Measurements from ENCODE around the gene FAM219A.
"Not testable (repeated sequence)": the region's sequence is repeated elsewhere in the genome, so short reads cannot be mapped to it uniquely, and the experiment has no call there.

Gene FAM219A

DNA sequence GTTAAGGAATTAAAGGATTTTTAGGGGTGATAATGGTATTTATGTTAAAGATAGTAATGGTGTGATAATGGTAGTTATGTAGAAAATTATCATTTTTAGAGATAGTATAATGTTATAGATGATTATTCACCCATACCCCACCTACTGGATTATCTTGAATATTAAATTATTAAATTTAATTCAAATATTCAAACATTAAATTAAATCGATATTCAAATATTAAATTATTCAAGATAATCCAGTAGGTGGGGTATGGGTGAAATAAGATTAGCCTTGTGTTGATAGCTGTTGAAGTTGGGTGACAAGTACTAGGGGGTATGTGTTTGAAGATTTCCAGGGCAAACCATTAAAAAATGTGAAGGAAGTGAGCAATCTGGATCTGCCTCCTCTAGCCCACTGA, 15.6 kb downstream of the FAM219A start:
- no peak for DNase-seq

DNA sequence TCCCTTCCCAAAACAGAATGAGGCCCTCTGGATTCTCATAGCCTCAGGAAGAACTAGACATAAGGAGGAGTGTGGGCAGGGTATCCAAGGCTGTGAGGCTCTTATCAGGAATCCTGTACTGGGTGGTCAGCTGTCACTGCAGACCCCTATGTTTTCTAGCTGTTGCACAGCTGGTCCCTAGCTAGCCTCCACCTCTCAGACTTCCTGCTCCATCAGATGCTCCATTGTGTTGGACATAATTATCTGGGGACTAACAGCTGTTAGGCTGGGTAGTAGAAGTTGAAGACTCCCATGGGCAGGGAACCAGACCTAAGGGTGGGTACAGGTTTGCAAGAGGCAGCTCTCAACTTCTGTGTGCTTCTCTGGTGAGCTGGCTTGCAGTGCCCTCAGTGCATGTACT, 18.4 kb downstream of the FAM219A start:
- DNase-seq, result no peak

DNA sequence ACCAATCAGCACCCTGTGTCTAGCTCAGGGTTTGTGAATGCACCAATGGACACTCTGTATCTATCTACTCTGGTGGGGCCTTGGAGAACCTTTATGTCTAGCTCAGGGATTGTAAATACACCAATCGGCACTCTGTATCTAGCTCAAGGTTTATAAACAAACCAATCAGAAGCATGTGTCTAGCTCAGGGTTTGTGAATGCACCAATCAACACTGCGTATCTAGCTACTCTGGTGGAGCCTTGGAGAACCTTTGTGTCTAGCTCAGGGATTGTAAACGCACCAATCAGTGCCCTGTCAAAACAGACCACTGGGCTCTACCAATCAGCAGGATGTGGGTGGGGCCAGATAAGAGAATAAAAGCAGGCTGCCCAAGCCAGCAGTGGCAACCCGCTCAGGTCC, 19.9 kb downstream of the FAM219A start:
- DNase-seq, result not testable (repeated sequence)

DNA sequence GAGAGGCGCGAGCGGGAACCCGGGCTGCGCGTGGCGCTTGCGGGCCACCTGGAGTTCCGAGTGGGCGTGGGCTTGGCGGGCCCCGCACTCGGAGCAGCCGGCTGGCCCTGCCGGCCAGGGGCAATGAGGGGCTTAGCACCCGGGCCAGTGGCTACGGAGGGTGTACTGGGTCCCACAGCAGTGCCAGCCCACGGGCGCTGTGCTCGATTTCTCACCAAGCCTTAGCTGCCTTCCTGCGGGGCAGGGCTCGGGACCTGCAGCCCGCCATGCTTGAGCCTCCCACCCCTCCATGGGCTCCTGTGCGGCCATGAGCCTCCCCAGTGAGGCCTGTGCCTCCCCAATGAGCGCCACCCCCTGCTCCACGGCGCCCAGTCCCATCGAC, 20.5 kb downstream of the FAM219A start:
- not testable (repeated sequence) for DNase-seq

DNA sequence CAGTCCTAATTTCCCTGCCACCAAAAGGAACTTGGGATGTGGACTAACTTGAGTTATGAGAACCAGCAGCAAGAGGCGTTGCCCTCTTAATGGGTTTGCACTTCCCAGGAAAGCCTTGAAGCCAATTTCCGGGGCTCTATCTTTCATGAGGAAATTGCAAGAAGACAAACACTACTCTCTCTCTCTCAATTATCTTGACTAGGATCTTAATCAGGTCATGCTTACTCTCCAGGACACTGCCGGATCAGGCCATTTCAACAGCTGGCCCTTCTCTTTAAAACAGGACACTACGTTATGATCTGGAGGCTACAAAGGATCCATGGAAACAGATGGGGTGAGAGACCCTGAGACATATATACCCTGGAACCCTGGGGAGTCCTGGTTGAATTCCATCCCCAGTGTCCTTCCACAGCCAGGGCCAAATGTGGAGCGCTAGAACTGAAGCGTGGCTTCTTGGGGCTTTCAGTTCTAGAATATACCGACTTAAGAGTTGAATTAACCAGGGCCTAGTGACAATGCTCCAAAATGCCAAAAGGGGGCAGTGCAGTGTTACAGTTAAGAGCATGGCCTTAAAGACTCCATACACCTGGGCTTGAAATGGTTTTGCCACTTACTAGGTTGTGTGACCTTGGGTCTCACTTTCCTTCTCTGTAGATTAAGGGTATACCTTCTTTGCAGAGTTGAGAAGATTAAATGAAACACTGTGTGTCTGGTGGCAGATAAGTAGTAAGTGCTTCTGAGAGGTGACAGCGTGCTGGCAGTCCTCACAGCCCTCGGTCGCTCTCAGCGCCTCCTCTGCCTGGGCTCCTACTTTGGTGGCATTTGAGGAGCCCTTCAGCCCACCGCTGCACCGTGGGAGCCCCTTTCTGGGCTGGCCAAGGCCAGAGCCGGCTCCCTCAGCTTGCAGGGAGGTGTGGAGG, 21.1 kb downstream of the FAM219A start:
- DNase-seq, result peak; percentile 77

DNA sequence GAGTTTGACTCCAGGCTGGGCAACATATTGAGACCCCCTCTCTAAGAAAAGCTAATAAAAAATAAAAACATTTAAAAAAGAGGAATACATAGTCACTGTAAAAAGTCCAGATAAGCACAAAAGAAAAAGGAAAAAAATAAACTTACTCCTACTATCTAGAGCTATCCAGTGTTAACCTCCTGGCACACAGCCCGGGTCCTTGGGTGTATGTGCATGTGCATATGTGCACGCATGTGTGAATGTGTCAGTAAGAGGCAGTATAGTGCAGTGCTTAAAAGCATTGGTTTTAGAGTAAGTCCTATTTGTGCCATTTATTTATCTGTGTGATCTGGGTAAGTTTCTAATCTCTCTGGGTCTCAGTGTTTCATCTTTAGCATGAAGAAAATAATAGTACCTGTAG, 26.7 kb downstream of the FAM219A start:
- no peak for DNase-seq

DNA sequence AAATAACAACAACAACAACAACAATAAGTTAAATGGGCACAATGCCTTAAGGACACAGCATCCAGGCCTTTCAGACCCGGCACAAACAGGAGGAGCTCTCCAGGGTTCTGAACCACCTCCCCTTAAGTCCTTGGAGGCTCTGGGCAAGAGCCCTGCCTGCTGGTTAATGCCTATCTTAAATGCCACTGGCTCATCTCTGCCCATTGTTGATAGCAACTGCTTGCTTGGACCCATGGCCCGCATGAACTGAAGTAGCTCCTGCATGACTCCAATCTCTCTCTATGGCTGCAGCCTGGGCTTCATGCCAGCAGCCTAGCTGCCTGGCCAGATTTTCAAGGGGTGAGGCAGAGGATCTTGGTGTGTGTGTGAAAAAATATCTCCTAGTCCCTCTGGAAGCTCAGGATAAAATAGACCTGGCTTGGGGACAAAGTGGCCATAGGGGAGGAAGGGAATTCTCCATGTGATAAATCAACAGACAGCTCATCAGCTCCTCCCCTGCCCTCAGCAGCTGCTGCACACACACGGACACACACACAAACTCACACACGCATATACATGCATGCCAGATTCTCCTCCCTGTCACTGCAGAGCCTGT, 27.4 kb downstream of the FAM219A start:
- DNase-seq, result peak; percentile 17

DNA sequence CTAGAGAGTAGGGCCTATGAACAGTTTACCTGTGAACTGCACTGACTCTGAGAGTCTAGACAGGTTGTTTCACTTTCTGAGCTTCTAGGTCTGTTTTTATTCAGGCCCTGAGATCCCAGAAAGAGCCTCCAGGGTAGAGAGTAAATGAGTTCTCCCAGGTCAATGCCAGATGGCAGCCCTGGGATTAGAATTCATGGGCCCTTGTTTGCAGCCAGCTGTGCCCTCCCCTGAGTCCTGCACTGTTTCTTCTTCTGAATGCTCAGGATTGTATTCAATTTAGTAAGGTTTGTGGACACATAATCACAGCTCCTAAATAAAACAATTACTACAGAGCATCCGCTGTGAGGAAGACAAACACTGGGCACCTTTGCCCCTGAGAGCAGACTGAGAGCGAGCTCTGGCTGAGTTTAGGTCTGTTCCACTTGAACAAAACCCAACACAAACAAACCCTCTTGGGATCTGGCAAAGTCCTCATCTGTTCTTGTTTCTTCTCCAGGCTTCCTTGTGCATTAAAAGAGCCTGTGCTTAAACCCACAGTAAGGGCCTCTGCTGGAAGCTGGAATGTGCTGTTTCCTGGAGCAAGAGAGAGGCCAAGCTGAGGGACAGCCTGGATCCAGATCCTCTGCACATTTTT, 29.9 kb downstream of the FAM219A start:
- DNase-seq, result no peak

DNA sequence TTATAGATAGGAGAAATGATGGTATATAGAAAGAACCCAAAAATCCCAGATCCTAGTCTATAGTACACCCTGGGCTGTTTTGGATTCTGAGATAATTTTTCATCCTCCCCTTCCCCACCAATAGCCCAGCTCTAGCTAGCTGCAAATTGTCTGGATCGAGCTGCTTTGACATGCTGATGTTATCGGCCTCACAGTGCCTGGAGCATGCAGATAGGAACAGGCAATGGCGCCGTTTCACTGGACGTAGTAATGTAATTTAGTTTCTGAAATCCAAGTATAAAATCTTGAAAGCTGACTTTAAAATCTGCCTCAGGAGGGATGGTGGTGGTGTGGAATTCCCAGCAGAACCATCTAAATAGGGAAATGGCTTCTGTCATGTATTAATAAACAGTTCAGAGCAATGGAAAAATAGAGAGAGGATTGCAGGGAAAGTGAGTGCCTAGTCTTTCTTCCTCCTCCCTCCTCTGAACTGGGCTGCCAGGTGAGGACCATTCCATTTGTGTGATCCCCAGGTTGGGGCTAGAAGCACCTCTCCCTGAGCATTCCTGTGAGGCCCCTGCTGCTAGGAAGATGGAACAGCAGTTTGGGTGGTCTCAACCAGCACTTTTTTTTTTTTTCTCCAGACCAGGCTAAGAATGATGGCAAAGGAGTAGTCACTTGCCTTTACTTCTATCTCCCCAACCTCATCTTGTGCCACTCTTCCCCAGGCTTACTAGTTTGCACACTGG, 31.9 kb downstream of the FAM219A start:
- no peak for DNase-seq

DNA sequence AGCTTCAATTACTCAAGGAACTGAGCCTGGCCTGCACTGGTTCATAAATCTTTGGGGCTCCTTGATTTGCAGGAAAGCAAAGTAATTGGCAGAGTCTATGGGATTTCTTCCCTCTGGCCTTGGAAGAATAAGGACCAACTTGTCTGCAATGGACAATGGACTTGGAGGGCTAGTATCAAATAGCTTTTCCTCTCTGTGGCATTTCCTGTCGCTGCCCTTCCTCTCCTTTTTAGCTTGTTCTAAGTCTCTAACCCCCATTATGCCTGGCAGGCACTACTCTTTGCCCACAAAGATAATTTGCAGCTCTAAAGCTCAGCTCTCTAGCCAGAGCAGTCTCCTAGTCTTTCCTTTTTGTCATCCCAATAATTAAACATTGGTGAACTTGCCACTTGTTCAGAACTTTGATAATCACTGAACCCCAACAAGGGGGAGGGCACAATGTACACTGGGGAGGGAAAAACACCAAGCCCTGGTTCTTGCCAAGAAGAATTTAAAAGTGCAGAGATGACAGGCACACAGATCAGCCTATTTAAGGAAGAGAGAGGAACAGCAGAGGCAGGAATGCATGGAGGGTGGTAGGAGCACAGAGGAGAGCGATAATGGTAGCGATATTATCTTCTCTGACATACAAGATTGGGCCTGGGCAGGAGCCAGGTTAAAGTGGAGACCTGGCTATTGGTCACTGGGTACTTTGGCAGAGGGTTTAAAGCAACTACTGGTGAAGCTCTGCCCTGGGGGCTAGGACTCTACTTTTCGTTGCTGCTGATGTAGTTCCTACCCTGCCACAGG, 38.5 kb downstream of the FAM219A start:
- no peak for DNase-seq

DNA sequence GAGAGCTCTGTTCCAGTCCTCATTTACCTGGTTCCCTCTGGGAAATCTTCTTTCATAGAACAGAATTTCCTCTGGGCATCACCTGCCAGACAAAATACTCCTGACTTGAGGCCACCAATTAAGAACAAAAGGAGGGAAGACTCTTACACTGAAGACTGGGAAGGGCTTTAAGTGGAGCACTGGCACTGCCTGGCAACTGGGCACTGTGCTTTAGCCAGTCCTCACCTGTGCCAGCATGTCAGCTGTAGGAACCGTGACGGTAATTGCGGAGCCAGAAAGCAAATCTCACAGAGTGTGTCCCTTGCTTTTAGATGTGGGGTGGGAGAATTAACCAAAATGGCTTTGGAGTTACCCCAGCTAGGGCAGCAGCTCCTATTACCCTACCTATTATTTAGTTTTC, 40.6 kb downstream of the FAM219A start:
- no peak for DNase-seq

DNA sequence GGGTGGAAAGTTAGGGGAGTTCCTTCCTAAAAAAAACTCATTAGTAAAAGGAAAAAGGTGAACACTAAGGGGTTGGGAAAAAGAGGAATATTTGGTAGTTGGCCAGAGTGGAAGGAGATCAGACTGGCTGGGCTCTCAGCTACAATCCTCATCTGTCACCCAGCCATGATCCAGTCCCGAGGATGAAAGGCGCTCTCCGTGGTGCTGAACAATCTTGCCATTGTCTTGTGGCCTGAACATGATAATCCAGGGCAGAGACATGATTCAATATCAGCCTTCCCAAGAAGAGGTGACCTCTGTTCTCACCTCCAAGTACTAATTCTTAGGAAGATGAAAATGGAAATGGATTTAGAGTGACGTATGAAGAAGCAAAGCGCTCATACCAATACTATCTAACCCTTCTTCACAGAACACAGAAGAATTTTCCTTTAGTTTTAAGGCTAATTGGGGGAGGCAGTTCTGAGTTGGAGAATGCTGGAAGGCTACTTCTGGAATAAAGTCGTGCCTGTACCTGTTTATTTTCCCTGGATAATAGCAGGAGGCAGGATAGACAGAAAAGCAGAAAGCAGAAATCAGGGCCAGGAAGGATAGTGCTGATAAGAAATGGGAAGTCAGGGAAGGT, 45.0 kb downstream of the FAM219A start:
- peak; percentile 34 for DNase-seq

DNA sequence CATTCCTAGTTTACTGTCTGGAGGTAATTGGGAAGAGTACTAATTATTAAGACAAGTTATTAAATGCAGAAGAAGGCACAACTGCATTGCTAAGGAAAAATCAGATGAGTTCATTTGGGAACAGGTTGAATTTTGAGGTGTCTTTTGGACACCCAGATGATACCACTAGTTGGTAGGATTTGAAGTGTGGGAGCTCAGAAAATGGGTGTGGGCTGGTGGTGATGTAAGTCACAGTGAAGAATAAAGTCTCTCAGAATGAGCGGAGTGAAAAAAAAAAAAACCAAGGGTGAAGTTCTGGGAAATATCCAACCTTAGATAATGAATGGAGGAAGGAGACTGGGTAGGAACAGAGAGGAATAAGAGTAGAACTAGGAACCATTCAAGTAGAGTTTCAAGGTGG, 46.0 kb downstream of the FAM219A start:
- no peak for DNase-seq

DNA sequence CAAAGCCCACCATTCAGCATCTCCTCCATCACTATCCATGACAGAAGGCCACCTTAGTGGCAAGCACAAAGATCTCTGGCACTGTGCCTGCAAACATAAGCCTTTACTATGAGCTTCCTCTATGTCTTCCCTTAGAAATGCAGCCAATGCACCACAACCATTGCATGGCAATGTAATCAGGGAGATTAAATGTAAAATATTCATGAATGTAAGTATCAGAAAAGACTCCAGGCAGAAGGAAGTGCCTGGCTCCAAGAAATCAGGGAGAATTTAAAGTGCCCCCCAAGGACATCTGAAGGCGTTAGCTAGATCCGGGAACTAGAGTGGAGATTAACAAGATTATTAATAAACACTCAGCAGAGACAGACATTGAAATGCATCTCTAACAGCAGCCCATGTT, 49.2 kb downstream of the FAM219A start:
- DNase-seq, result no peak

DNA sequence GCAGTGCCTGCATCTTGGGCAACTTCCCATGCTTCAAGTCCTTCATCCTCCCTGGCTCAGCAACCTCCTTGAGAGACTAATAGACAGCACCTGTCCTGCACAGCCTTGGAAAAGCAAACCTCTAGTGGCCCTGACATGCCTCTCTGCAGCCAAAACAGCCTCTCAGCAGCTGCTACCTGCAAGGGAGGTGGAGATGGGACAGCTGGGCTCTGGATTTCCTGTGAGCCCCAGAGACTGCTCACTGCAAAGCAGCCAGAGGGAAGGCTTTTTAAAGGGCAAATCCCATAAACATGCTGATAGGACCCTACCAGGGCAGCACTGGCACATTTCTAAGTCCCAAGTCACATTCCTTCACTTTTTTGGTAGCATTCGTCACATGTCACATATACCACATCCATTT, 50.2 kb downstream of the FAM219A start:
- no peak for DNase-seq

DNA sequence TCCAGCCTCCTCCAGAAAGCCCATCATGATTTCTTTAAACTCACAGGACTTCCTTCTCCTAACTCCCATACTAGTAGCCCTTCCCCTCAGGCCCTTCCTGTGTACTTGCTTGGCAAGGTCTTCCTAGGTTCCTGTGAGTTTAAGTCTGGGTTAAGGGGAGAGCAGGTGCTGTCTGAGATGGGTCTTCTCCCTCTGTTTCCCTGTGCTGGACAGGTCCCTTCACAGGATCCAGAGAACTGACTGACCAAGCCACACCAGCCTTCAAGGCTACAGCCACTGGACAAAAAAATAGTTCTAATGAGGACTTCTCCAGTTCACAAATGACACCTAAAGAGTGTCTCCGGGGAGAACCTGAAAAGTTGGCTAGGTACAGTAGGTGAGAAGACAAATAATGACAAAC, 52.2 kb downstream of the FAM219A start:
- no peak for DNase-seq

DNA sequence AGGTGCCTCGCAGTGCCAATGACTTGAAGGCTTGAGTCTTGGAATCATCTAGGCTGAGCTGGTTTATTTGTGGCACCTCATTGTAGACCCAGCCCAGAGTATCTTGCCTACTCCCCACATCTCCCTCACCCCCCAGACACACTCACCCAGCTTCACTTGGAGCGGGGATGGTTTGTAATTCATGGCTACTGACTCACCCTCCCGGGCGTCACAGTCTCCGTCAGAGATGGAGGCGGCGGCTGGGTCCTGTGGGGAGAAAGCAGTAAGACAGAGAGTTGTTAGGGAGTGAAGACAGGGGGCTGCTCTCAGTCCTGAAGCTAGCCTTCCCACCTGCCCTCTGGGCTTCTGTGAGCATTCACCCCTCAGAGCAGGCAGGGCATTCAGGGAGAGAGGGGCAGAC, 52.7 kb downstream of the FAM219A start:
- DNase-seq, result no peak

DNA sequence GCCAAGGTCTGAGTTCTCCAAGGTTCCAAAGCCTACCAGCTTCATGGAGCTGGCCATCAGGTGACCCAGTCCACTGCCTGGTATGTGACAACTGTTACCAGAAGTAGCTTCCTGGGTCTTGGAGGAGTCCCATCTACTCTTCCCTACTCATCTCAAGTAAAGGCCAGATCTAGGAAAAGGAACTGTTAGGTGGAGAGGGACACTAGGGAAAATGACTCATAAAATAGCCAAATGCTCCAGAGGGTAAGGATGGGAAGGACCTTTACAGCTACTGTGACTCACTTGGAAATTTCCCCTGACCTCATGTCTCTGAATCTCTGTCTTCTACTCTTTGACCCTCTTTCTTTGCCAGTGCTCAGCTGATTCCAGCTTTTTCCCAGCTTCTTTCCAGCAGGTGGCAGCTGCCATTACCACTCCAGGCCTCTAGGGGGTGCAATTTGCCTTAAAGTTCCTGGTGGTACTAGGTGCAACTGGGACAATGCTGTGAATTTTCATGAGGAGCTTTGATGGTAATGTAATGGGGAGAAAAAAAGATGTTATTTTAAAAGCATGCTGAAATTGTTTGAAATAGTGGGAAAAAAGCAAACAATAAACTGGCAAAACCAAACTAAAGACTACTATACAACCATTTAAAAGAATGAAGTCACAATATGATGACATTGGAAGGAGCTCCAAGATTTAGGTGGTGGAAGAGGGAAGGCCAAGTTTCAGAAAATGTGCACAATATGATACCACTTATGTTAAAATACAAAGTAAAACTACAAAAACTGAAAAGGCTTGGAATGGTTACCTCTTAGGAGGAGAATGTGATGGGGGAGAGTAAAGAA, 54.6 kb downstream of the FAM219A start:
- peak; percentile 75 for DNase-seq

DNA sequence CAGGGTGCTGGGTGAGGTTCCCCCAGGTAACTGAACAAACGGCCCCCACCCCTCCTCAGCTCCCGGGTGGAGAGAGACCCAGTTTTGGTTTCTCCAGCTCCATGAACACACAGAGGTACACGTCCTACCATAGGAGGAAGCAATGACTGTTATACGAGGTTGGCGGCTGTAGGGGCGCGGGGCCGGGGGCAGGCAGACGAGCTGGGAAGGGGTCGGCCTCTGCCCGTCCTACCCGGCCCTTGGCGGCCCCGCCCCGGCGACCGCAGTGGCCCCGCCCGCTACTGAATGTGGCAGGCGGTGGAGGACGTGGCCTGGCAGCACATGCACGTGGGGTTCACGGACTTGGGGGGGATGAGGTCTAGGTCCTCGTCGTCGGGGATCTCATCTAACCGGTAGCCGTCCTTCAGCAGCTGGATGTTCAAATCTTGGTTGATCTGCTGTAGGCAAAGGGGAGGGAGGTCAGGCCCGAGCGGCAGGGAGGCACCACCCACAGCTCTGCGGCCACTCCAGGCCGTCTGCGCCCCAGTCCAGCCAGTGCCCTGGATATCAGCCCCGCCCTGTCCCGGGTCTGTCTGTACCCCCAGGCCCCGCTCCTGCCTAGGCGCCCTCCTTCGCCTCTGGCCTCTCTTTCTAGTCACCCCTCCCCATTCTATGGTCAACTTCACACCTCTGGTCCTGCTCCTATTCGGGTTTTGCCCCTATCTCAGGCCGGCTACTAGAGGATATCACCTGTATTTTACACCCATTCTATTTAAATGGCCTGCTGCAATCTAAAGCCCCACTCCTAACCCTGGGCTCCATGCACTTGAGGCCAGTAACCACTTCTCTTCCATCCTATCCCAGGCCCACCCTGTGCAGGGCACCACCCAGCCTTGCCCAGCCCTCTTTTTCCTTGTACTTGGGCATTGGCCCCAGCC, 57.4 kb downstream of the FAM219A start:
- DNase-seq, result no peak

DNA sequence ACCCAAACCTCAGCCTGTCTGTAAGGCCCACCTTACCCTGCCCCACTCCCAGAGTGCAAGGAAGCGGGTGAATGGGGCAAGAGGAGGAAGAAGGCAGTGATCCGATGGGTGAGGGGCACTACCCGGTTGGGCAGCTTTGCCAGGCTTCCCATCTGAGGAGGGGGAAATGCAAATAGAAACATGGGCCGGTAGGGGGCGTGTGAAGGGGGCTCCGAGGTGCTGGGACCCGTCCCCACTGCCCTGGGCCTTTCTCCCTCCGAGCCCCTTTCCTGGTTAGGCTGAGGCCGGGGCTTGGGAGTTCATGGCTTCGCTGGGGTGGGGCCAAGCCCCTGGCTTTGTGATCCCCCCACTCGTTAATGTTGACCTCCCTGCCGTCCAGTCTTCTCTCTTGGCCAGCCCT, 58.1 kb downstream of the FAM219A start:
- no peak for DNase-seq

All from suppressor macrophage treated with lipopolysaccharide for 4 hours (primary cell).